Glutamatergic neuron (in vitro differentiated cells): ENCODE results near the gene ZBTB8B. TPM values are rescaled to one million over a fixed set of nuclear protein-coding genes. Genes with fewer than 3 reads are reported as not detected.
"Not testable (repeated sequence)": the region's sequence is repeated elsewhere in the genome, so short reads cannot be mapped to it uniquely, and the experiment has no call there.

Experiments
- DNase-seq: peaks from one replicate; pipeline ENCODE4 v3.0.0; 2022
- H3K27ac Mint-ChIP-seq: one replicate; pipeline ENCODE4 v1.8.0; 2020; ENCODE audit warnings: mild to moderate bottlenecking, mixed read lengths, inconsistent platforms; ENCODE audit not compliant: unreplicated experiment
- H3K27me3 Mint-ChIP-seq: one replicate; pipeline ENCODE4 v1.8.0; 2020; ENCODE audit warnings: mild to moderate bottlenecking, moderate library complexity, mixed read lengths, inconsistent platforms; ENCODE audit not compliant: unreplicated experiment
- H3K36me3 Mint-ChIP-seq: one replicate; pipeline ENCODE4 v1.8.0; 2020; ENCODE audit warnings: mild to moderate bottlenecking, mixed read lengths, inconsistent platforms; ENCODE audit not compliant: unreplicated experiment
- H3K4me1 Mint-ChIP-seq: one replicate; pipeline ENCODE4 v1.8.0; 2020; ENCODE audit warnings: mild to moderate bottlenecking, low read depth, mixed read lengths, inconsistent platforms; ENCODE audit not compliant: unreplicated experiment
- H3K4me3 Mint-ChIP-seq: one replicate; pipeline ENCODE4 v1.8.0; 2020; ENCODE audit warnings: mild to moderate bottlenecking, mixed read lengths, inconsistent platforms; ENCODE audit not compliant: unreplicated experiment
- H3K9me3 Mint-ChIP-seq: one replicate; pipeline ENCODE4 v1.8.0; 2020; ENCODE audit warnings: mild to moderate bottlenecking, moderate library complexity, mixed read lengths, inconsistent platforms; ENCODE audit not compliant: unreplicated experiment
- total RNA-seq: library from RNA; stranded (reverse); fragmentation: NEBNext Ultra II Directional; extraction: Animal tissue kit (Norgen Biotek cat#: 25700); gene quantifications from one replicate; pipeline ENCODE4 v1.2.1, GENCODE V29; 2021; ENCODE audit not compliant: unreplicated experiment
- TF ChIP-seq, protein P1 (sequence below): fragments of 200-600 bp; sonication (generic); IDR thresholded peaks from one replicate; pipeline ENCODE4 v1.5.0; 2021; ENCODE audit not compliant: partially characterized antibody, unreplicated experiment

ZBTB8B gene
- total RNA-seq, 1 donor from 2014 or later = 0.44 TPM

- no peaks in the 10 kb centered on the region for H3K4me1 Mint-ChIP-seq
- peaks cover 6% of the 10 kb centered on the region for H3K36me3 Mint-ChIP-seq
- H3K27ac Mint-ChIP-seq = no peak overlapping the region
- TF ChIP-seq, protein P1, sequence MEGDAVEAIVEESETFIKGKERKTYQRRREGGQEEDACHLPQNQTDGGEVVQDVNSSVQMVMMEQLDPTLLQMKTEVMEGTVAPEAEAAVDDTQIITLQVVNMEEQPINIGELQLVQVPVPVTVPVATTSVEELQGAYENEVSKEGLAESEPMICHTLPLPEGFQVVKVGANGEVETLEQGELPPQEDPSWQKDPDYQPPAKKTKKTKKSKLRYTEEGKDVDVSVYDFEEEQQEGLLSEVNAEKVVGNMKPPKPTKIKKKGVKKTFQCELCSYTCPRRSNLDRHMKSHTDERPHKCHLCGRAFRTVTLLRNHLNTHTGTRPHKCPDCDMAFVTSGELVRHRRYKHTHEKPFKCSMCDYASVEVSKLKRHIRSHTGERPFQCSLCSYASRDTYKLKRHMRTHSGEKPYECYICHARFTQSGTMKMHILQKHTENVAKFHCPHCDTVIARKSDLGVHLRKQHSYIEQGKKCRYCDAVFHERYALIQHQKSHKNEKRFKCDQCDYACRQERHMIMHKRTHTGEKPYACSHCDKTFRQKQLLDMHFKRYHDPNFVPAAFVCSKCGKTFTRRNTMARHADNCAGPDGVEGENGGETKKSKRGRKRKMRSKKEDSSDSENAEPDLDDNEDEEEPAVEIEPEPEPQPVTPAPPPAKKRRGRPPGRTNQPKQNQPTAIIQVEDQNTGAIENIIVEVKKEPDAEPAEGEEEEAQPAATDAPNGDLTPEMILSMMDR = no peak
- no peaks in the 10 kb centered on the region for H3K27me3 Mint-ChIP-seq
- no peak for DNase-seq
- H3K4me3 Mint-ChIP-seq = no peak overlapping the region
- no peaks in the 10 kb centered on the region for H3K9me3 Mint-ChIP-seq
These were observed 15.9 kb downstream of the ZBTB8B start for GRCh38 chr1:32480761-32481160.

DNA sequence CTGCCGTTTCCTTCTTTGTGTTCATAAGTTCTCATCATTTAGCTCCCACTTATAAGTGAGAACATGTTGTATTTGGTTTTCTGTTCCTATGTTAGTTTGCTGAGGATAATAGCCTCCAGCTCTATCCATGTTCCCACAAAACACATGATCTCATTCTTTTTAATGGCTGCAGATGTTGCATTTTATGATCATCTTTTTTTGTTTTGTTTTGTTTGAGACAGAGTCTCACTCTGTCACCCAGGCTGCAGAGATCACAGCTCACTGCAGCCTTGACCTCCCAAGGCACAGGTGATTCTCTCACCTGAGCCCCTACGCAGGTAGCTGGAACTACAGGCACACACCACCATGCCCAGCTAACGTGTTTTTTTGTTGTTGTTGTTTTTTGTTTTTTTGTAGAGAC lies 16.9 kb downstream of the ZBTB8B start:
- not testable (repeated sequence) for H3K27me3 Mint-ChIP-seq

GRCh38 chr1:32485554-32486255 lies 20.8 kb downstream of the ZBTB8B start:
- Mint-ChIP-seq H3K27me3 (no peaks in the 10 kb centered on the region), H3K36me3 (peaks cover 6% of the 10 kb centered on the region), H3K9me3 (no peaks in the 10 kb centered on the region), H3K4me3 (no peak overlapping the region), H3K4me1 (no peaks in the 10 kb centered on the region), H3K27ac (no peak overlapping the region)
- no peak for DNase-seq
- TF ChIP-seq, protein P1 = no peak

More for the DNA sequence above, 16.9 kb downstream of the ZBTB8B start:
- H3K9me3 Mint-ChIP-seq, H3K4me3 Mint-ChIP-seq, H3K27ac Mint-ChIP-seq, H3K4me1 Mint-ChIP-seq, DNase-seq, H3K36me3 Mint-ChIP-seq: not testable (repeated sequence)

- H3K4me1 Mint-ChIP-seq = no peaks in the 10 kb centered on the region
- no peak overlapping the region for H3K4me3 Mint-ChIP-seq
- no peak for DNase-seq
- no peak overlapping the region for H3K27ac Mint-ChIP-seq
- TF ChIP-seq, protein P1 = no peak
- H3K36me3 Mint-ChIP-seq = peaks cover 6% of the 10 kb centered on the region
- no peaks in the 10 kb centered on the region for H3K9me3 Mint-ChIP-seq
- no peaks in the 10 kb centered on the region for H3K27me3 Mint-ChIP-seq
These were observed 21.7 kb downstream of the ZBTB8B start for GRCh38 chr1:32486463-32487113.

- H3K27ac Mint-ChIP-seq = no peak overlapping the region
- H3K4me1 Mint-ChIP-seq = no peaks in the 10 kb centered on the region
- H3K36me3 Mint-ChIP-seq = peaks cover 6% of the 10 kb centered on the region
- no peaks in the 10 kb centered on the region for H3K27me3 Mint-ChIP-seq
- no peaks in the 10 kb centered on the region for H3K9me3 Mint-ChIP-seq
- H3K4me3 Mint-ChIP-seq = no peak overlapping the region
- DNase-seq = no peak
- TF ChIP-seq, protein P1 = no peak
These were observed 22.3 kb downstream of the ZBTB8B start for GRCh38 chr1:32487182-32487581.
